Neuronal stem cell (in vitro differentiated cells): Measurements from ENCODE around the gene NUP98.

Source experiments
- DNase-seq: peaks from one replicate; pipeline ENCODE4 v3.0.0-alpha.2; 2013; ENCODE audit warnings: low spot score
- H2AFZ ChIP-seq: one replicate; pipeline ENCODE4 v1.6.1; 2013; ENCODE audit warnings: mild to moderate bottlenecking, low read length, inconsistent platforms
- H2AK5ac ChIP-seq: 2 replicates; pipeline ENCODE4 v1.6.1; 2013; ENCODE audit warnings: low read depth, mild to moderate bottlenecking, inconsistent platforms, low read length, moderate library complexity, mixed read lengths
- H2BK120ac ChIP-seq: 2 replicates; pipeline ENCODE4 v1.6.1; 2013; ENCODE audit warnings: low read depth, mild to moderate bottlenecking, inconsistent platforms, low read length, moderate library complexity, mixed read lengths
- H2BK12ac ChIP-seq: one replicate; pipeline ENCODE4 v1.6.1; 2013; ENCODE audit warnings: low read length, inconsistent platforms
- H2BK15ac ChIP-seq: 2 replicates; pipeline ENCODE4 v1.6.1; 2013; ENCODE audit warnings: mild to moderate bottlenecking, low read length, inconsistent platforms, mixed read lengths
- H2BK5ac ChIP-seq: one replicate; pipeline ENCODE4 v1.6.1; 2013; ENCODE audit warnings: inconsistent platforms, mild to moderate bottlenecking, low read length, moderate library complexity
- H3K14ac ChIP-seq: one replicate; pipeline ENCODE4 v1.6.1; 2013; ENCODE audit warnings: low read length, inconsistent platforms
- H3K18ac ChIP-seq: 2 replicates; pipeline ENCODE4 v1.6.1; 2013; ENCODE audit warnings: low read length, inconsistent platforms
- H3K23ac ChIP-seq: 2 replicates; pipeline ENCODE4 v1.6.1; 2013; ENCODE audit warnings: low read depth, mild to moderate bottlenecking, mixed read lengths, low read length, inconsistent platforms; ENCODE audit not compliant: poor library complexity
- H3K27ac ChIP-seq: replicated peaks from 3 replicates; pipeline ENCODE4 v1.5.1; 2013; ENCODE audit warnings: low read length, inconsistent platforms
- H3K27me3 ChIP-seq, 3 experiments: 2 replicates each; pipeline ENCODE4 v1.6.1; 2013; ENCODE audit warnings: low read length in 3 of 3, mild to moderate bottlenecking in 2 of 3, inconsistent platforms in 1 of 3, low read depth in 1 of 3, mixed read lengths in 1 of 3, moderate library complexity in 1 of 3; ENCODE audit not compliant: control insufficient read depth in 3 of 3, insufficient read depth in 3 of 3
- H3K36me3 ChIP-seq, 2 donors: replicated peaks in 1 of 2; 2 replicates each; pipeline ENCODE4 v1.6.1; 2013; ENCODE audit warnings: low read length in 2 of 2; ENCODE audit not compliant: control insufficient read depth in 2 of 2, insufficient read depth in 2 of 2
- H3K4ac ChIP-seq: 2 replicates; pipeline ENCODE4 v1.6.1; 2013; ENCODE audit warnings: inconsistent platforms, mild to moderate bottlenecking, low read length, moderate library complexity
- H3K4me1 ChIP-seq, 2 donors: 1 replicate in 1 of 2; 2 replicates in 1 of 2; pipeline ENCODE4 v1.6.1; 2013; ENCODE audit warnings: low read length in 2 of 2, low read depth in 1 of 2; ENCODE audit not compliant: control insufficient read depth in 2 of 2, insufficient read depth in 1 of 2
- H3K4me2 ChIP-seq: one replicate; pipeline ENCODE4 v1.6.1; 2013; ENCODE audit warnings: mild to moderate bottlenecking, low read length, inconsistent platforms; ENCODE audit not compliant: insufficient read depth, poor library complexity, severe bottlenecking
- H3K4me3 ChIP-seq, 2 donors: 2 replicates each; pipeline ENCODE4 v1.5.1; 2013; ENCODE audit warnings: low read length in 2 of 2, mild to moderate bottlenecking in 2 of 2, inconsistent platforms in 1 of 2, moderate library complexity in 1 of 2
- H3K79me1 ChIP-seq: one replicate; pipeline ENCODE4 v1.6.1; 2013; ENCODE audit warnings: low read depth, mild to moderate bottlenecking, inconsistent platforms, low read length, moderate library complexity
- H3K9ac ChIP-seq: one replicate; pipeline ENCODE4 v1.6.1; 2013; ENCODE audit warnings: mild to moderate bottlenecking, low read depth, low read length, inconsistent platforms; ENCODE audit not compliant: poor library complexity
- H3K9me3 ChIP-seq, 2 donors: replicated peaks in 1 of 2; 2 replicates each; pipeline versions ENCODE3 to v1.6.1; 2013; ENCODE audit warnings: low read length in 2 of 2, mild to moderate bottlenecking in 2 of 2, inconsistent platforms in 1 of 2, low read depth in 1 of 2, mixed read lengths in 1 of 2, moderate library complexity in 1 of 2; ENCODE audit not compliant: control insufficient read depth in 2 of 2, insufficient read depth in 1 of 2
- H4K8ac ChIP-seq: one replicate; pipeline ENCODE4 v1.6.1; 2013; ENCODE audit warnings: low read depth, mild to moderate bottlenecking, inconsistent platforms, low read length, moderate library complexity
- H4K91ac ChIP-seq: one replicate; pipeline ENCODE4 v1.6.1; 2013; ENCODE audit warnings: low read length, low read depth, mild to moderate bottlenecking, inconsistent platforms; ENCODE audit not compliant: poor library complexity
- WGBS, 2 donors: extraction: QIAGEN DNeasy Blood & Tissue Kit; methylation state at CpG; one replicate each; pipeline ENCODE4 v1.1.7; 2013; ENCODE audit warnings: missing lambda C conversion rate in 2 of 2, mixed read lengths in 1 of 2; ENCODE audit not compliant: insufficient read length in 2 of 2, insufficient replicate concordance in 1 of 2; ENCODE audit errors: extremely low coverage in 2 of 2; 5-methylcytosine and 5-hydroxymethylcytosine counted together

The NUP98 gene

GRCh38 chr11:3834664-3835461 is 37.5 kb upstream of the NUP98 start:
- Histone ChIP-seq H4K8ac (no peak overlapping the region), H3K9ac (no peak overlapping the region), H3K18ac (no peak overlapping the region), H3K9me3 (no peaks in the 10 kb centered on the region), H3K36me3 (peaks cover 2 to 71% of the 10 kb centered on the region in 2 donors), H2AFZ (no peak overlapping the region), H4K91ac (no peak overlapping the region), H3K4me2 (no peak overlapping the region), H3K27ac (no peak overlapping the region), H3K4me3 (no peak overlapping the region), H2AK5ac (no peak overlapping the region), H3K4me1 (peaks cover 5 to 16% of the 10 kb centered on the region in 2 donors), H3K23ac (no peak overlapping the region), H2BK120ac (no peak overlapping the region), H3K79me1 (peaks cover 9% of the 10 kb centered on the region), H3K27me3 (no peaks in the 10 kb centered on the region), H2BK5ac (no peak overlapping the region), H3K4ac (no peak overlapping the region), H2BK15ac (no peak overlapping the region), H2BK12ac (no peak overlapping the region), H3K14ac (no peak overlapping the region)
- DNase-seq: no peak
- WGBS, 2 donors: no CpG with 5 or more reads among the region's 7 CpGs

- no CpG with 5 or more reads among the region's 4 CpGs for WGBS, 2 donors
- DNase-seq: no peak
- H3K4me3 ChIP-seq: no peak overlapping the region
- no peak overlapping the region for H3K27ac ChIP-seq
- no peak overlapping the region for H3K4me2 ChIP-seq
- peaks cover 1 to 10% of the 10 kb centered on the region in 2 donors for H3K4me1 ChIP-seq
- no peak overlapping the region for H3K23ac ChIP-seq
- no peak overlapping the region for H2BK15ac ChIP-seq
- H3K14ac ChIP-seq: no peak overlapping the region
- no peak overlapping the region for H2BK5ac ChIP-seq
- H3K79me1 ChIP-seq: peaks cover 8% of the 10 kb centered on the region
- no peak overlapping the region for H4K8ac ChIP-seq
- no peak overlapping the region for H3K9ac ChIP-seq
- no peak overlapping the region for H4K91ac ChIP-seq
- peaks cover 2 to 75% of the 10 kb centered on the region in 2 donors for H3K36me3 ChIP-seq
- no peak overlapping the region for H2BK12ac ChIP-seq
- no peak overlapping the region for H2AFZ ChIP-seq
- H3K9me3 ChIP-seq: no peaks in the 10 kb centered on the region
- H3K18ac ChIP-seq: no peak overlapping the region
- H3K4ac ChIP-seq: no peak overlapping the region
- no peak overlapping the region for H2BK120ac ChIP-seq
- no peaks in the 10 kb centered on the region for H3K27me3 ChIP-seq
- H2AK5ac ChIP-seq: no peak overlapping the region
These were observed 37.0 kb upstream of the NUP98 start for GRCh38 chr11:3834349-3834663.

- WGBS, 2 donors: no CpG with 5 or more reads among the region's 2 CpGs
- H3K4me3 ChIP-seq: no peak overlapping the region
- peaks cover 5% of the 10 kb centered on the region for H3K79me1 ChIP-seq
- peaks cover 1 to 8% of the 10 kb centered on the region in 2 donors for H3K4me1 ChIP-seq
- H2BK120ac ChIP-seq: no peak overlapping the region
- H2BK15ac ChIP-seq: no peak overlapping the region
- no peaks in the 10 kb centered on the region for H3K27me3 ChIP-seq
- H3K9me3 ChIP-seq: no peaks in the 10 kb centered on the region
- no peak overlapping the region for H3K4ac ChIP-seq
- H3K9ac ChIP-seq: no peak overlapping the region
- H2AK5ac ChIP-seq: no peak overlapping the region
- H3K18ac ChIP-seq: no peak overlapping the region
- H3K14ac ChIP-seq: no peak overlapping the region
- no peak overlapping the region for H4K91ac ChIP-seq
- no peak overlapping the region for H2BK12ac ChIP-seq
- H2AFZ ChIP-seq: no peak overlapping the region
- peaks cover 2 to 72% of the 10 kb centered on the region in 2 donors for H3K36me3 ChIP-seq
- H3K4me2 ChIP-seq: no peak overlapping the region
- no peak overlapping the region for H3K23ac ChIP-seq
- no peak overlapping the region for H4K8ac ChIP-seq
- no peak overlapping the region for H2BK5ac ChIP-seq
- H3K27ac ChIP-seq: no peak overlapping the region
- no peak for DNase-seq
These were observed 36.1 kb upstream of the NUP98 start for GRCh38 chr11:3833449-3833848.

GRCh38 chr11:3832816-3833215 is 35.5 kb upstream of the NUP98 start:
- Histone ChIP-seq H3K36me3 (peaks cover 5 to 78% of the 10 kb centered on the region in 2 donors), H3K4me2 (no peak overlapping the region), H2AK5ac (no peak overlapping the region), H3K4me3 (no peak overlapping the region), H3K14ac (no peak overlapping the region), H3K79me1 (peaks cover 5% of the 10 kb centered on the region), H3K9me3 (no peaks in the 10 kb centered on the region), H3K27ac (no peak overlapping the region), H2BK12ac (no peak overlapping the region), H3K27me3 (no peaks in the 10 kb centered on the region), H2BK120ac (no peak overlapping the region), H3K18ac (no peak overlapping the region), H2BK5ac (no peak overlapping the region), H3K23ac (no peak overlapping the region), H4K91ac (no peak overlapping the region), H2BK15ac (no peak overlapping the region), H3K4ac (no peak overlapping the region), H3K4me1 (peaks cover 1 to 5% of the 10 kb centered on the region in 2 donors), H4K8ac (no peak overlapping the region), H3K9ac (no peak overlapping the region), H2AFZ (no peak overlapping the region)
- no peak for DNase-seq
- WGBS, 2 donors: no CpG with 5 or more reads among the region's 2 CpGs
